ENCODE data around the gene ZDHHC13. TPM values are rescaled to one million over a fixed set of nuclear protein-coding genes. Genes with fewer than 3 reads are reported as not detected.

ZDHHC13 gene
- total RNA-seq, 1 experiment from 2014 or later, result 20.9 TPM

GRCh38 chr11:19160847-19161246 is 43.9 kb downstream of the ZDHHC13 start:
- Mint-ChIP-seq H3K27ac (no peak overlapping the region), H3K27me3 (ENCODE audit: low read depth) (no peaks in the 10 kb centered on the region), H3K9me3 (no peaks in the 10 kb centered on the region), H3K4me1 (no peaks in the 10 kb centered on the region), H3K36me3 (peaks cover 28% of the 10 kb centered on the region), H3K4me3 (no peak overlapping the region)
- ChIA-PET POLR2A (no interaction called here), CTCF (no interaction called here)
- TF ChIP-seq CTCF (IDR thresholded peaks at IDR 0.05) (no peak), NFYB (CRISPR knock-in tag; conservative IDR thresholded peaks at IDR 0.05; ENCODE audit: low read depth) (no peak), MXD4 (CRISPR knock-in tag; IDR thresholded peaks at IDR 0.05; ENCODE audit: borderline replicate concordance) (no peak), RORB (CRISPR knock-in tag; IDR thresholded peaks at IDR 0.05) (no peak), SOX15 (CRISPR knock-in tag; IDR thresholded peaks at IDR 0.05) (no peak), FOXP4 (CRISPR knock-in tag; IDR thresholded peaks at IDR 0.05) (no peak), ZSCAN18 (CRISPR knock-in tag; IDR thresholded peaks at IDR 0.05) (no peak), USF1 (CRISPR knock-in tag; IDR thresholded peaks at IDR 0.05) (no peak), NFATC4 (CRISPR knock-in tag; IDR thresholded peaks at IDR 0.05) (no peak), GTF2I (CRISPR knock-in tag; conservative IDR thresholded peaks at IDR 0.05) (no peak), JUN (CRISPR knock-in tag; IDR thresholded peaks at IDR 0.05) (no peak), ZNF317 (CRISPR knock-in tag; IDR thresholded peaks at IDR 0.05; ENCODE audit: borderline replicate concordance, low read depth) (no peak), CBFB (CRISPR knock-in tag; IDR thresholded peaks at IDR 0.05; ENCODE audit: low read depth) (no peak)
- DNase-seq (ENCODE audit: low spot score), result no peak
- ATAC-seq, result no peak

GRCh38 chr11:19161651-19162050 is 44.7 kb downstream of the ZDHHC13 start:
- Mint-ChIP-seq H3K4me3 (no peak overlapping the region), H3K4me1 (no peaks in the 10 kb centered on the region), H3K27ac (no peak overlapping the region), H3K9me3 (no peaks in the 10 kb centered on the region), H3K36me3 (peaks cover 29% of the 10 kb centered on the region), H3K27me3 (ENCODE audit: low read depth) (no peaks in the 10 kb centered on the region)
- ATAC-seq (no peak), DNase-seq (ENCODE audit: low spot score) (no peak)
- ChIA-PET CTCF (interaction anchor here (0.9 kb wide), 1 partner anchor 85 kb away, joined by 3 read pairs; no protein-coding TSS in a partner anchor), POLR2A (no interaction called here)
- TF ChIP-seq PRRX2 (CRISPR knock-in tag; IDR thresholded peaks at IDR 0.05) (no peak), ATF1 (CRISPR knock-in tag; IDR thresholded peaks at IDR 0.05) (no peak), HMGA2 (CRISPR knock-in tag; IDR thresholded peaks at IDR 0.05) (no peak), TP53 (CRISPR knock-in tag; IDR thresholded peaks at IDR 0.05) (no peak), SMAD3 (CRISPR knock-in tag; IDR thresholded peaks at IDR 0.05; ENCODE audit: borderline replicate concordance) (no peak), KAT7 (CRISPR knock-in tag; IDR thresholded peaks at IDR 0.05; ENCODE audit: borderline replicate concordance) (no peak), ELF4 (CRISPR knock-in tag; IDR thresholded peaks at IDR 0.05; ENCODE audit: low read depth) (no peak), SOX15 (CRISPR knock-in tag; IDR thresholded peaks at IDR 0.05) (no peak), NR3C1 (CRISPR knock-in tag; conservative IDR thresholded peaks at IDR 0.05; ENCODE audit: low read depth) (no peak), OVOL2 (CRISPR knock-in tag; IDR thresholded peaks at IDR 0.05; ENCODE audit: borderline replicate concordance) (no peak)

Measured in WTC11 (cell line).